GM12892 (cell line): ENCODE results near the gene LIN37.

Source experiments
- POLR2A ChIP-seq: IDR thresholded peaks from 2 replicates; pipeline ENCODE4 v1.6.1; 2011; ENCODE audit warnings: low read depth, low read length, control low read depth
- POLR2AphosphoS5 ChIP-seq: IDR thresholded peaks from 2 replicates; pipeline ENCODE4 v1.6.1; 2011; ENCODE audit warnings: low read depth, low read length, control low read depth
- TAF1 ChIP-seq: IDR thresholded peaks from 2 replicates; pipeline ENCODE4 v1.6.1; 2011; ENCODE audit warnings: low read depth, mild to moderate bottlenecking, control low read depth, low read length, borderline replicate concordance

DNA sequence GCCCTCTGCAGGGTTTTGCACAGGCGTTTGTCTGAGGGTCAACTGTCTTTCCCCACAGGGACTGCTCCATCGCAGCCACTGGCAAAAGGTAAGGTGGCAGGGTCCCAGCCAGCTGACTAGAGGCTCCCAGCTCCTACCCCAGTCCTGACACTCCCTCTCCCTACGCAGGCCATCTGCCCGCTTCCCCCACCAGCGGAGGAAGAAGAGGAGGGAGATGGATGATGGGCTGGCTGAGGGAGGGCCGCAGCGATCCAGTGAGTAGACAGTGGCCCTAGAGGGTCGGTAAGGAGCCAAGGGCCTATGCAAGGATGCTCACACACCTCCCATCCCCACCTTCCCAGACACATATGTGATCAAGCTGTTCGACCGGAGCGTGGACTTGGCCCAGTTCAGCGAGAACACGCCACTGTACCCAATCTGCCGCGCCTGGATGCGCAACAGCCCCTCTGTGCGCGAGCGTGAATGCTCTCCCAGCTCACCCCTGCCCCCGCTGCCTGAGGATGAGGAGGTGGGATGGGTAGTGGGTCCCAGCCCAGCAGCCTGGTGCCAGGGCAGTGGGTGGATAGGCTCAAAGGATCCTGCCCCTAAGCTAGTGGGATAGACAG lies 4.5 kb downstream of the LIN37 start:
- TF ChIP-seq POLR2A (no peak), POLR2AphosphoS5 (no peak), TAF1 (no peak)
